Measurements from ENCODE around the gene GPR148.

- TF ChIP-seq CTCF (optimal IDR thresholded peaks at IDR 0.05 in 1 of 3, IDR thresholded peaks at IDR 0.05 in 1 of 3, conservative IDR thresholded peaks at IDR 0.05 in 1 of 3; ENCODE audit: extremely low read depth in 1 of 3, insufficient read depth in 2 of 3, low read length in 3 of 3) (no peak), EZH2 (IDR thresholded peaks at IDR 0.05; ENCODE audit: low read length) (no peak)
Measured at GRCh38 chr2:130766037-130766436, 37.2 kb downstream of the GPR148 start.
